ENCODE results near the gene ATP9B. TPM values are rescaled to one million over a fixed set of nuclear protein-coding genes. Genes with fewer than 3 reads are reported as not detected.

ATP9B gene
- total RNA-seq, 4 donors from 2014 or later = 26.0 to 37.4 (median 30.5) TPM

DNA sequence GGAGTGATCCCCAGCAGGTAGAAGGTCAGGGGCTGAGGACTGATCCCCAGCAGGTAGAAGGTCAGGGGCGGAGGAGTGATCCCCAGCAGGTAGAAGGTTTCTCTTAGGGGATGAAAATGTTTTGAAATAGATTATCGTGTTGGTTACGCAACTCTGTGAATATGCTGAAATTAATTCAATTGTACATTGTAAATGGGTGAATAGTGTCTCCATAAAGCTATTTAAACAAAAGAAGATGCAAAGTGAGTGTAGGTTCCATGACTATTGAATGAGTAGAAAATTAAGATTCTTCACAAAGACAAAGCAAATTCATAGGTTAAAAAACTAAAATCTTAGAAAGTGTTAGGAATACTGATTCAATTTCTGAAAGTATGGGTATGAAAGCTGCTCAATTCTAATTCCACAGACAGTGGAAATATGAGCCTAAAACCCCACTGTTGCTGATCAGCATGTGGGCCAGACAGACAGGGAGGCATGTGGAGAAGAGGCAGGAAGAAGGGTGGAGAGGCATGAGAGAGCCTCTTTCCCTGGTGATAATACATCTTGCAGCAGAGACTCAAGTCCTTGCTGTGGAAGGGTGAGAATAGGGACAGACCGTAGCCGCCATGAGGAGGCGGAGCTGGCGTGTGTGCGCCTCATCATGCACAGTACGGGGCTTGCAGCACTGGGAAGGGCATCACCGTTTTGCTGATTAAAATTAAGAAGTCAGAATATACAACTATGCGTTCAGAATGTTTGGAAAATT lies 240.6 kb downstream of the ATP9B start:
- peaks cover 14 to 61% (median 44%) of the 10 kb centered on the region in 4 donors for H3K36me3 ChIP-seq
- no peaks in the 10 kb centered on the region for H3K4me1 ChIP-seq
- H3K27me3 ChIP-seq = no peaks in the 10 kb centered on the region
- no peaks in the 10 kb centered on the region for H3K9me3 ChIP-seq
- H3K4me3 ChIP-seq = no peak overlapping the region
- 77% methylated on average over 11 of the region's 11 CpGs for WGBS
- intact Hi-C loops (cut with DNase I) = no loop called here
- TF ChIP-seq POLR2A (IDR thresholded peaks at IDR 0.05; ENCODE audit: low read depth) (no peak), POLR2AphosphoS5 (IDR thresholded peaks at IDR 0.05) (no peak), EP300 (IDR thresholded peaks at IDR 0.05) (no peak)
- TF ChIP-seq, protein P1, sequence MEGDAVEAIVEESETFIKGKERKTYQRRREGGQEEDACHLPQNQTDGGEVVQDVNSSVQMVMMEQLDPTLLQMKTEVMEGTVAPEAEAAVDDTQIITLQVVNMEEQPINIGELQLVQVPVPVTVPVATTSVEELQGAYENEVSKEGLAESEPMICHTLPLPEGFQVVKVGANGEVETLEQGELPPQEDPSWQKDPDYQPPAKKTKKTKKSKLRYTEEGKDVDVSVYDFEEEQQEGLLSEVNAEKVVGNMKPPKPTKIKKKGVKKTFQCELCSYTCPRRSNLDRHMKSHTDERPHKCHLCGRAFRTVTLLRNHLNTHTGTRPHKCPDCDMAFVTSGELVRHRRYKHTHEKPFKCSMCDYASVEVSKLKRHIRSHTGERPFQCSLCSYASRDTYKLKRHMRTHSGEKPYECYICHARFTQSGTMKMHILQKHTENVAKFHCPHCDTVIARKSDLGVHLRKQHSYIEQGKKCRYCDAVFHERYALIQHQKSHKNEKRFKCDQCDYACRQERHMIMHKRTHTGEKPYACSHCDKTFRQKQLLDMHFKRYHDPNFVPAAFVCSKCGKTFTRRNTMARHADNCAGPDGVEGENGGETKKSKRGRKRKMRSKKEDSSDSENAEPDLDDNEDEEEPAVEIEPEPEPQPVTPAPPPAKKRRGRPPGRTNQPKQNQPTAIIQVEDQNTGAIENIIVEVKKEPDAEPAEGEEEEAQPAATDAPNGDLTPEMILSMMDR (IDR thresholded peaks at IDR 0.05) = no peak
- no peak for DNase-seq (ENCODE audit: extremely low spot score)
- H3K27ac ChIP-seq (replicated peaks in 1 of 4) = no peak overlapping the region

DNA sequence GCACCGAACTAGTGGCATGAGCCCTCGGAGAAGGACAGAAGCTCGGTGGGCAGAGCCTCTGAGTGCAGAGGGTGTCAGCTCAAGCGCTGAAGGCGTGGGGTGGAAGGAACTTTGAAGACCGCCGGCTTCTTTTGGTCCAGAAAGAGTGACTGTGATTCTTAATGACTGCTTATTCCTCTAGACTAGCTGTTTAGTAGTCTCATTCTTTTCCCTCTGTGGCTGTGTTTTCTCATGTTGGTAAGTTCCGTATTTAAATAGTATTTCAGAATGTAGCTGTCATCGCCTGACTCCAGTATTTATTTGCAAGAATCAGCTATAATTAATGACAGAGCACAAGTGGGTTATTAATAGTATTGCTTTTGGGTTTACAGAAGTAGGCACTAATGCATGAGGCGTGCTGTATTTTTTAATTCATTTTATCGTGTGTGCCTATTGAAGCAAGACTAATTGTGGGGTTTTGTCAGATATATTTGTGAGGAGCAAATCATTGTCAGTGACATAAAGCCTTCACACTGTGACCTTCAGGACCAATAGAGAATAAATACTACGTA lies 245.7 kb downstream of the ATP9B start:
- H3K9me3 ChIP-seq = no peaks in the 10 kb centered on the region
- no peak for DNase-seq (ENCODE audit: extremely low spot score)
- peaks cover 17 to 44% (median 27%) of the 10 kb centered on the region in 4 donors for H3K36me3 ChIP-seq
- H3K27ac ChIP-seq (replicated peaks in 1 of 4) = no peak overlapping the region
- H3K4me1 ChIP-seq = no peaks in the 10 kb centered on the region
- WGBS = 91% methylated on average over 12 of the region's 12 CpGs
- no peak overlapping the region for H3K4me3 ChIP-seq
- intact Hi-C loops (cut with DNase I) = no loop called here
- H3K27me3 ChIP-seq = no peaks in the 10 kb centered on the region
- TF ChIP-seq, protein P1 (IDR thresholded peaks at IDR 0.05) = no peak
- TF ChIP-seq POLR2AphosphoS5 (IDR thresholded peaks at IDR 0.05) = no peak
- no peak for TF ChIP-seq POLR2A (IDR thresholded peaks at IDR 0.05; ENCODE audit: low read depth)
- no peak for TF ChIP-seq EP300 (IDR thresholded peaks at IDR 0.05)

DNA sequence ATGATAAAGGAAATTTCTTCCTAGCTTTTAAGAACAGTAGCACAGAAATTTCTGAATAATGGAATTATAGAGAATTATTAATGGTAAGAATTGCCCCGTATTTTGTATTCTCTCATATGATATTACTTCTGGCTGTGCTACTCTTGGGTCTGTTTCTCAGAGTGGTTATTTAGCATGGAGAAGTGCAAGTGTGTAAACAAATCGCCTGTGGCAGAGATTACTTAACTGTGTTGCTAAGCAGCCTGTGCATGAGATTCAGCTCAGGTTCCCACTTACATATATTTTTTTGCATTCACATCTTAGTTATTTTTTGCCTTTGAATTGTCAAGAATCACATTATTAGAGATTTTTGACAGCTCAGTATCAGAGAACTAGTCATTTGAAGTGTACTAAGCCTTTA lies 246.4 kb downstream of the ATP9B start:
- Histone ChIP-seq H3K36me3 (peaks cover 17 to 47% (median 27%) of the 10 kb centered on the region in 4 donors), H3K4me3 (no peak overlapping the region), H3K9me3 (no peaks in the 10 kb centered on the region), H3K27ac (replicated peaks in 1 of 4) (no peak overlapping the region), H3K4me1 (no peaks in the 10 kb centered on the region), H3K27me3 (no peaks in the 10 kb centered on the region)
- WGBS = 89% methylated on average over 2 of the region's 2 CpGs
- TF ChIP-seq, protein P1 (IDR thresholded peaks at IDR 0.05) = no peak
- TF ChIP-seq EP300 (IDR thresholded peaks at IDR 0.05) (no peak), POLR2AphosphoS5 (IDR thresholded peaks at IDR 0.05) (no peak), POLR2A (IDR thresholded peaks at IDR 0.05; ENCODE audit: low read depth) (no peak)
- intact Hi-C loops (cut with DNase I) = no loop called here
- DNase-seq (ENCODE audit: extremely low spot score) = no peak

DNA sequence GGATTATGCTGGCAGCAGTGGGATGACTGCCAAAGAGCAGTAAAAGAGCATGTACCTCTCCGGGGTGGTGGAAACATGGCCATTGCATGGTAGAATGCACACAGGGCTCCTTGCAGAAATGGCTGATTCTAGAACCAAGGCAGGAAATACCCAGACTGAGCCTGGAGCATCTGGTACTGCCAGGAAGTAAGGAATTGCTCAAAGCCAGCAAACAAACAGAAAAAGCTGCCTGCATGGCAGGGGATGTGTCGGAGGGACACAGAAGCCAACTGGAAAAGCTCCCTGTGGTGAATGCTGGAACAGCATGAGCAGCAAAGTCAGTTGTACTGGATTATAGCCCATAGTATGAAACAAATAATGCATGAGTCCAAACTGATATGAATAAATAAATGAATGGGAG lies 248.5 kb downstream of the ATP9B start:
- peaks cover 5 to 41% (median 11%) of the 10 kb centered on the region in 4 donors for H3K36me3 ChIP-seq
- intact Hi-C loops (cut with DNase I) = no loop called here
- TF ChIP-seq EP300 (IDR thresholded peaks at IDR 0.05) (no peak), POLR2A (IDR thresholded peaks at IDR 0.05; ENCODE audit: low read depth) (no peak), POLR2AphosphoS5 (IDR thresholded peaks at IDR 0.05) (no peak)
- TF ChIP-seq, protein P1 (IDR thresholded peaks at IDR 0.05) = no peak
- no peak for DNase-seq (ENCODE audit: extremely low spot score)
- H3K9me3 ChIP-seq = no peaks in the 10 kb centered on the region
- H3K27me3 ChIP-seq = no peaks in the 10 kb centered on the region
- 100% methylated on average over 2 of the region's 2 CpGs for WGBS
- no peak overlapping the region for H3K27ac ChIP-seq (replicated peaks in 1 of 4)
- H3K4me1 ChIP-seq = no peaks in the 10 kb centered on the region
- H3K4me3 ChIP-seq = no peak overlapping the region
